Bone marrow (tissue), 2 donors: Measurements from ENCODE around the gene FASTKD1.

Experiments
- DNase-seq, 2 donors: peaks; one replicate each; lab custom pipeline; 2025; lab: John Stamatoyannopoulos, UW

The FASTKD1 gene

GRCh38 chr2:169509298-169509885 lies 64.3 kb downstream of the FASTKD1 start, which contains the start of gene KLHL41:
KLHL41 (plus strand) TSS chr2:169509702; CDS start chr2:169509779, 77 bp downstream.
- DNase-seq = no peak

GRCh38 chr2:169507698-169508097 lies 66.0 kb downstream of the FASTKD1 start:
- DNase-seq = peak in 1 of 2 donors; percentile 44

- DNase-seq = no peak
Measured at GRCh38 chr2:169504651-169505050, 69.0 kb downstream of the FASTKD1 start.

DNA sequence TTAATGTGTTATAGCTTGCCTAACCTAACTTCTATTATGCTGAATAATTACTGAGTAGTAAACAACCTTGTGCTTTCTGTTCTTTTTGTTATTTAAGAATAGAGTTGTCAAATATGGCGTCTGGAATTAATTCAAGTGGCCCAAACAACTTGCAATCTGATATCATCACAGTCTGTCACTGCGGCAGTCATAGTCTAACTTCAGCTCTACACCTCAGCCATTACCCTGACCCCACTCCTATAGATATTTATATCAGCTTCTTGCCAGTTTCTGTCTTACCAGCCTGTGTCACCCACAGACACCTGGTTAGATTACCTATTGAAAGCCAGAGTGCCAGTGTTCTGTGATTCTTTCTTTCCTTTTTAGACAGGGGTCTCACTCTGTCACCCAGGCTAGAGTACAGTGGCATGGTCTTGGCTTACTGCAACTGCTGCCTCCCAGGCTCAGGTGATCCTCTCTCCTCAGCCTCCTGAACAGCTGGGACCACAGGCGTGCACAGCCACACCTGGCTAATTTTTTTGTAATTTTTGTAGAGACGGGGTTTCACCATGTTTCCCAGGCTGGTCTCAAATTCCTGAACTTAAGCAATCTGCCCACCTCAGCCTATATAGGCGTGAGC lies 78.2 kb downstream of the FASTKD1 start:
- DNase-seq = no peak

DNA sequence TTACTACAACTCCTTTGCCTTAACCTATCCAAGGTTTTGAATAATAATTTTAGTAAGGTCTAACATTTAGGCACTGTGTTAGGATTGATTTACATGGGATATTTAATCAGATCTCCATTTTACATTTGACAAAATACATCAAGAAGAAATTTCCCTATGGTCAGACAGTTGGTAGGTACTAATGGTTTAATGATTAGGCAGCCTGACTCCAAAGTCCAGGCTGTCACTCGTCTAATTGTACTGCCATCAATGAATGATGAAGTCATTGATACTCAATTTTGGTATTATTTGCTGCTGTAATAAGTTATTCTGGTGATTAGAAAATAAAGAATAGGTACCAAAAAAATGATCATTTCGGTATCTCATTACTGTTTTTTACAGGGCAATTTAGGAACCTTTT lies 80.3 kb downstream of the FASTKD1 start:
- no peak for DNase-seq

- no peak for DNase-seq
Measured at GRCh38 chr2:169491378-169491777, 82.3 kb downstream of the FASTKD1 start.

DNA sequence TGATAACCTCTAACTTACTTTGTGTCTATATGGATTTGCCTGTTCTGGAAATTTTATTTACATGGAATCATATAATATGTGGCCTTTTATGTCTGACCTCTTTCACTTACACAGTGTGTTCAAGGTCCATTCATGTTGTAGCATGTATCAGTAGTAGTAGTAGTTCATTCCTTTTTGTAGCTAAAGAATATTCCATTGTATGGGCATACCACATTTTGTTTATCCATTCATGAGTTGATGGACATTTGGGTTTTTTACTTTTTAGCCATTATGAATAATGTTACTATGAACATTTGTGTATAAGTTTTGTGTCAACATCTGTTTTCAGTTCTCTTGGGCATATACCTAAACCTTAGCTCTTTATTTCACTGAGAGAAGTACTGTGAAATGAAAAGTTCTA lies 82.8 kb downstream of the FASTKD1 start:
- DNase-seq = no peak

- no peak for DNase-seq
Measured at GRCh38 chr2:169486487-169486886, 87.2 kb downstream of the FASTKD1 start.

- no peak for DNase-seq
Measured at GRCh38 chr2:169485650-169486138, 88.0 kb downstream of the FASTKD1 start.

DNA sequence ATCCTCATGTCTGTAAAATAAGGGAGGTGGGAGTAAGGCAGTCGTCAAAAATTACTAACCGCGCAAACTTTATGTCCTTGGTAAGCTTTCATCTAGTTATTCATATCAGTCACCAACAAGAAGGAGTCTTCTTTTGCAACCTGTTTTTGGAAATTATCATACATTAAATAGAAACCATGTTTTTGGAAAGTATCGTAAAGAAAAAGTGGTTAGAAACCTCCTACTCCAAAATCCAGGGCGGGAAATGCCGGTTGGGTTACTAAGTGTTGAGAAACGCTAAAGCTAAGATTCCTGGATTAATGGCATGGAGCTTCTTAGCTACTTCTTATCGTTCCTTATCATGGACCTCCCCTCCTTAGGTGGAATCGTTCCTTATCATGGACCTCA lies 93.6 kb downstream of the FASTKD1 start:
- no peak for DNase-seq
